GM23338 (cell line): Measurements from ENCODE around the gene HTT. TPM values are rescaled to one million over a fixed set of nuclear protein-coding genes. Genes with fewer than 3 reads are reported as not detected.

Experiments used
- ATAC-seq: fragments of 200-7000 bp; cut with Tn5 transposase; 3 replicates; pipeline ENCODE4 v1.9.1; 2020
- DNase-seq: peaks from one replicate; pipeline ENCODE4 v3.0.0-alpha.2; 2015; ENCODE audit warnings: low spot score
- H2AFZ ChIP-seq: fragments of 200-600 bp; sonication (generic); 2 replicates; pipeline ENCODE4 v1.8.0; 2016; ENCODE audit warnings: antibody characterized with exemption, mild to moderate bottlenecking, moderate library complexity
- H3F3A ChIP-seq: fragments of 200-600 bp; sonication (generic); replicated peaks from 2 replicates; pipeline ENCODE4 v1.8.0; 2017; ENCODE audit warnings: antibody characterized with exemption, mixed run types, low read depth
- H3K27ac ChIP-seq: fragments of 200-600 bp; sonication (generic); 2 replicates; pipeline ENCODE4 v1.6.1; 2016; ENCODE audit warnings: low read depth
- H3K27me3 ChIP-seq: fragments of 200-600 bp; sonication (generic); 2 replicates; pipeline ENCODE4 v1.8.0; 2016; ENCODE audit warnings: mild to moderate bottlenecking, mixed run types, moderate library complexity; ENCODE audit not compliant: insufficient read depth
- H3K36me3 ChIP-seq: fragments of 200-600 bp; sonication (generic); 2 replicates; pipeline ENCODE4 v1.8.0; 2016; ENCODE audit warnings: mild to moderate bottlenecking; ENCODE audit not compliant: insufficient read depth
- H3K4me1 ChIP-seq: fragments of 200-600 bp; sonication (generic); 2 replicates; pipeline ENCODE4 v1.8.0; 2016; ENCODE audit warnings: mild to moderate bottlenecking, moderate library complexity; ENCODE audit not compliant: insufficient read depth
- H3K4me2 ChIP-seq: fragments of 200-600 bp; sonication (generic); 2 replicates; pipeline ENCODE4 v1.7.1; 2017; ENCODE audit warnings: mixed run types
- H3K4me3 ChIP-seq: fragments of 200-600 bp; sonication (generic); 2 replicates; pipeline ENCODE4 v1.6.1; 2016; ENCODE audit warnings: mixed run types
- H3K79me2 ChIP-seq: fragments of 200-600 bp; sonication (generic); replicated peaks from 2 replicates; pipeline ENCODE4 v1.8.0; 2017; ENCODE audit warnings: mild to moderate bottlenecking; ENCODE audit not compliant: insufficient read depth
- H3K9me2 ChIP-seq: fragments of 200-600 bp; sonication (generic); 2 replicates; pipeline ENCODE4 v1.8.0; 2017; ENCODE audit not compliant: insufficient read depth
- H4K20me1 ChIP-seq: fragments of 200-600 bp; sonication (generic); replicated peaks from 2 replicates; pipeline ENCODE4 v1.8.0; 2017; ENCODE audit warnings: mild to moderate bottlenecking; ENCODE audit not compliant: insufficient read depth
- H3K27ac Mint-ChIP-seq: 2 replicates; pipeline ENCODE4 v1.8.0; 2020; ENCODE audit warnings: inconsistent platforms, mild to moderate bottlenecking, moderate library complexity, mixed read lengths
- H3K27me3 Mint-ChIP-seq: 3 replicates; pipeline ENCODE4 v1.8.0; 2022; ENCODE audit warnings: low read depth, mild to moderate bottlenecking, moderate library complexity, mixed read lengths, inconsistent platforms; ENCODE audit not compliant: insufficient read depth, poor library complexity
- H3K36me3 Mint-ChIP-seq: 3 replicates; pipeline ENCODE4 v1.8.0; 2021; ENCODE audit warnings: low read depth, mild to moderate bottlenecking, inconsistent platforms, moderate library complexity, mixed read lengths
- H3K4me1 Mint-ChIP-seq: 3 replicates; pipeline ENCODE4 v1.8.0; 2020; ENCODE audit warnings: mild to moderate bottlenecking, inconsistent platforms, mixed read lengths
- H3K4me3 Mint-ChIP-seq: 3 replicates; pipeline ENCODE4 v1.8.0; 2021; ENCODE audit warnings: moderate library complexity, mild to moderate bottlenecking, inconsistent platforms, mixed read lengths
- H3K9me3 Mint-ChIP-seq: 3 replicates; pipeline ENCODE4 v1.8.0; 2020; ENCODE audit warnings: moderate library complexity, mild to moderate bottlenecking, inconsistent platforms, mixed read lengths
- CREB1 ChIP-seq: fragments of 250-450 bp; sonication (Bioruptor Pico); IDR thresholded peaks from 2 replicates; pipeline ENCODE4 v1.5.0; 2020; ENCODE audit warnings: low read depth, mild to moderate bottlenecking, moderate library complexity
- CTCF ChIP-seq, 2 experiments: fragments of 200-600 bp in 1 of 2; sonication (generic) in 1 of 2; conservative IDR thresholded peaks; 2 replicates each; pipeline versions ENCODE4 v1.5.1 to v1.6.1; 2016 to 2017; ENCODE audit warnings: antibody characterized with exemption in 2 of 2, low read depth in 2 of 2, mild to moderate bottlenecking in 2 of 2, moderate library complexity in 1 of 2
- ETS1 ChIP-seq: IDR thresholded peaks from 2 replicates; pipeline ENCODE4 v1.6.1; 2016; ENCODE audit warnings: antibody characterized with exemption
- EZH2 ChIP-seq: fragments of 200-600 bp; sonication (generic); IDR thresholded peaks from one replicate; pipeline ENCODE4 v1.8.0; 2017; ENCODE audit warnings: antibody characterized with exemption, mild to moderate bottlenecking, low read depth; ENCODE audit not compliant: unreplicated experiment
- EZH2phosphoT487 ChIP-seq: fragments of 200-600 bp; sonication (generic); IDR thresholded peaks from one replicate; pipeline ENCODE4 v1.8.1; 2018; ENCODE audit warnings: antibody characterized with exemption; ENCODE audit not compliant: unreplicated experiment
- JUNB ChIP-seq: IDR thresholded peaks from one replicate; pipeline ENCODE4 v1.6.1; 2016; ENCODE audit warnings: antibody characterized with exemption; ENCODE audit not compliant: unreplicated experiment
- NANOG ChIP-seq: IDR thresholded peaks from 2 replicates; pipeline ENCODE4 v1.6.1; 2016; ENCODE audit warnings: antibody characterized with exemption, borderline replicate concordance
- POLR2AphosphoS5 ChIP-seq: IDR thresholded peaks from 2 replicates; pipeline ENCODE4 v1.6.1; 2016; ENCODE audit warnings: antibody characterized with exemption, low read depth
- STAT1 ChIP-seq: IDR thresholded peaks from one replicate; pipeline ENCODE4 v1.6.1; 2016; ENCODE audit warnings: antibody characterized with exemption; ENCODE audit not compliant: unreplicated experiment
- ZNF114 ChIP-seq: fragments of 250-450 bp; sonication (Bioruptor Pico); IDR thresholded peaks from 2 replicates; pipeline ENCODE4 v1.5.0; 2020; ENCODE audit warnings: mild to moderate bottlenecking, moderate library complexity
- ZNF331 ChIP-seq: fragments of 250-450 bp; sonication (Bioruptor Pico); IDR thresholded peaks from 2 replicates; pipeline ENCODE4 v1.5.0; 2020; ENCODE audit warnings: low read depth, mild to moderate bottlenecking, moderate library complexity
- ZNF462 ChIP-seq: fragments of 250-450 bp; sonication (Bioruptor Pico); IDR thresholded peaks from 2 replicates; pipeline ENCODE4 v1.5.0; 2020; ENCODE audit warnings: mild to moderate bottlenecking, moderate library complexity
- polyA plus RNA-seq: library from polyadenylated mRNA; unstranded; fragments of >200 nt; fragmentation: Nextera tagmentation; extraction: Ambion mirVana; gene quantifications from 2 replicates; pipeline ENCODE4 v1.2.1, GENCODE V29; 2016
- total RNA-seq: library from RNA; depleted of rRNA; stranded (reverse); fragments of >200 nt; shearing (Covaris generic); gene quantifications from 2 replicates; pipeline ENCODE4 v1.2.3, GENCODE V29; 2014
- TF ChIP-seq, protein P1 (sequence below): IDR thresholded peaks from one replicate; pipeline ENCODE4 v1.6.1; 2018; ENCODE audit warnings: antibody characterized with exemption; ENCODE audit not compliant: unreplicated experiment

The HTT gene
- total and polyA plus RNA-seq, 2 experiments from 2014 or later: 26.6 to 67.7 TPM

- no peak for DNase-seq
- no peak overlapping the region for H3K4me2 ChIP-seq
- peaks cover 74% of the 10 kb centered on the region for H3K36me3 Mint-ChIP-seq
- peaks cover 20% of the 10 kb centered on the region for H3K9me3 Mint-ChIP-seq
- H3K4me3 Mint-ChIP-seq: no peak overlapping the region
- no peaks in the 10 kb centered on the region for H3K9me2 ChIP-seq
- no peak overlapping the region for H3K27ac Mint-ChIP-seq
- H3K27ac ChIP-seq: no peak overlapping the region
- no peaks in the 10 kb centered on the region for H3K4me1 ChIP-seq
- no peak for ATAC-seq
- H3K27me3 ChIP-seq: no peaks in the 10 kb centered on the region
- no peak overlapping the region for H3K4me3 ChIP-seq
- TF ChIP-seq NANOG: no peak
- TF ChIP-seq ZNF331 (CRISPR knock-in tag): no peak
- no peak for TF ChIP-seq EZH2
- TF ChIP-seq CREB1 (CRISPR knock-in tag): no peak
- no peak for TF ChIP-seq ETS1
- no peak for TF ChIP-seq CTCF (conservative IDR thresholded peaks at IDR 0.05; ENCODE audit: low read depth in 2 of 2)
- TF ChIP-seq EZH2phosphoT487: no peak
- TF ChIP-seq STAT1: no peak
- TF ChIP-seq ZNF114 (CRISPR knock-in tag): no peak
- TF ChIP-seq, protein P1, sequence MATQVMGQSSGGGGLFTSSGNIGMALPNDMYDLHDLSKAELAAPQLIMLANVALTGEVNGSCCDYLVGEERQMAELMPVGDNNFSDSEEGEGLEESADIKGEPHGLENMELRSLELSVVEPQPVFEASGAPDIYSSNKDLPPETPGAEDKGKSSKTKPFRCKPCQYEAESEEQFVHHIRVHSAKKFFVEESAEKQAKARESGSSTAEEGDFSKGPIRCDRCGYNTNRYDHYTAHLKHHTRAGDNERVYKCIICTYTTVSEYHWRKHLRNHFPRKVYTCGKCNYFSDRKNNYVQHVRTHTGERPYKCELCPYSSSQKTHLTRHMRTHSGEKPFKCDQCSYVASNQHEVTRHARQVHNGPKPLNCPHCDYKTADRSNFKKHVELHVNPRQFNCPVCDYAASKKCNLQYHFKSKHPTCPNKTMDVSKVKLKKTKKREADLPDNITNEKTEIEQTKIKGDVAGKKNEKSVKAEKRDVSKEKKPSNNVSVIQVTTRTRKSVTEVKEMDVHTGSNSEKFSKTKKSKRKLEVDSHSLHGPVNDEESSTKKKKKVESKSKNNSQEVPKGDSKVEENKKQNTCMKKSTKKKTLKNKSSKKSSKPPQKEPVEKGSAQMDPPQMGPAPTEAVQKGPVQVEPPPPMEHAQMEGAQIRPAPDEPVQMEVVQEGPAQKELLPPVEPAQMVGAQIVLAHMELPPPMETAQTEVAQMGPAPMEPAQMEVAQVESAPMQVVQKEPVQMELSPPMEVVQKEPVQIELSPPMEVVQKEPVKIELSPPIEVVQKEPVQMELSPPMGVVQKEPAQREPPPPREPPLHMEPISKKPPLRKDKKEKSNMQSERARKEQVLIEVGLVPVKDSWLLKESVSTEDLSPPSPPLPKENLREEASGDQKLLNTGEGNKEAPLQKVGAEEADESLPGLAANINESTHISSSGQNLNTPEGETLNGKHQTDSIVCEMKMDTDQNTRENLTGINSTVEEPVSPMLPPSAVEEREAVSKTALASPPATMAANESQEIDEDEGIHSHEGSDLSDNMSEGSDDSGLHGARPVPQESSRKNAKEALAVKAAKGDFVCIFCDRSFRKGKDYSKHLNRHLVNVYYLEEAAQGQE: no peak
- no peak for TF ChIP-seq ZNF462 (CRISPR knock-in tag)
- no peak for TF ChIP-seq POLR2AphosphoS5
- TF ChIP-seq JUNB: no peak
- H2AFZ ChIP-seq: no peak overlapping the region
- H3K27me3 Mint-ChIP-seq: no peaks in the 10 kb centered on the region
- no peaks in the 10 kb centered on the region for H3F3A ChIP-seq
- H3K36me3 ChIP-seq: peaks cover 53% of the 10 kb centered on the region
- H3K4me1 Mint-ChIP-seq: no peaks in the 10 kb centered on the region
- peaks cover 29% of the 10 kb centered on the region for H3K79me2 ChIP-seq
- H4K20me1 ChIP-seq: peaks cover 10% of the 10 kb centered on the region
Observed at GRCh38 chr4:3158841-3159240, 84.4 kb downstream of the HTT start.
